HG03039 (cell line): ENCODE measurements around the gene CFP.
"Not testable (repeated sequence)": the region's sequence is repeated elsewhere in the genome, so short reads cannot be mapped to it uniquely, and the experiment has no call there.

ENCODE experiments used
- ATAC-seq: cut with Tn5 transposase; IDR thresholded peaks from one replicate; pipeline ENCODE4 v1.9.1; 2021; ENCODE audit warnings: mild to moderate bottlenecking, moderate library complexity; ENCODE audit not compliant: unreplicated experiment

CFP gene

GRCh38 chrX:47629419-47630200 lies at the start of gene CFP:
Gene CFP, minus strand, starts transcription at chrX:47629930. Its CDS starts 86 bp downstream, at chrX:47629844.
- ATAC-seq = no peak

DNA sequence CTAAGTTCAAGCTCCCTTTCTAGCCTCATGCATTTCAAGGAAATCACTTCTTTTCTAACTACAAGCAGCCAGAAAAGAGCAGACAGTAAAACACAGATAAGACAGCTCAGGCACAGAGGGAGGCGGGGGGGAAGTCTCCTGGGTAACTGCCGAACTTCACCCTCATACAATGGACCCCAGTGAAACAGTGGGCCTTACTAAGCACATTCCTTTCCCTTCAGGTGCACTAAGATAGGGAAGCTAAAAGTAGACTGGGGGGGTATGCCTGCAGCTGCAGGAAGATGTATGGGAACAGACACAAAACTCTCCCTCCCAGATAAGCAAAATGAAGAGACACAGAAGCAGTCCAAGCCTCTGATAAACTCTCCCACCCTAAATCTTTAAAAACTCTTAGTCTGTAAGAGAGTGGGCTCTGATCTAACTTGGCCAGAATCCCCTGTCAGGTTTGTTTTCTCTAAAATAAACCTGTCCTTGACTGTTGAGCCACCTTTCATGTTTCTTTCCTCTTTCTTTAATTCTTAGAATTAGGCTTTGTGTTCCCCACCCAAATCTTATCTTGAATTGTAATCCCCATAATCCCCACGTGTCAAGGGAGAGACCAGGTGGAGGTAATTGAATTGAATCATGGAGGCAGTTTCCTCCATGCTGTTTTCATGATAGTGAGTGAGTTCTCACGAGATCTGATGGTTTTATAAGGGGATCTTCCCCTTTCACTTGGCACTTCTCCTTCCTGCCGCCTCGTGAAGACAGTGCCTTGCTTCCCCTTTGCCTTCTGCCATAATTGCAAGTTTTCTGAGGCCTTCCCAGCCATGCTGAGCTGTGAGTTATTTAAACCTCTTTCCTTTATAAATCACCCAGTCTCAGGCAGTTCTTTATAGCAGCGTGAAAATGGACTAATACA lies 46.5 kb upstream of the CFP start:
- not testable (repeated sequence) for ATAC-seq

DNA sequence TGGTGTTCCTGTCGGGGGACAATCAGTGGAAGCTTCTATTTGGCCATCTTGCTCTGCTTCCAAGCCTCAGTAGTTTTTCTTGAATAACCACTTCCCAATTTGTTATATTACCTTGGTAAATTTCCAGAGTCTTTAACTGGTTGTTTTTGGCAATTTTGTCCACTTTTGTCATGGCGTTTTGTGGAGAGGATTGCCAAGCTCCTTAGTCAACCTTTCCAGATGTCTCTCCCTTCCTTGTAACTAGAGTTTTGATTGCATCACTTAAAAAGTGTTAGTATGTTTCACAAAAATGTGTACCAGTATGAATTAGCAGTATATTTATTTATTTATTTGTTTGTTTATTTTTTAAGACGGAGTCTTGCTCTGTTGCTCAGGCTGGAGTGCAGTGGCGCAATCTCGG lies 45.0 kb upstream of the CFP start:
- no peak for ATAC-seq

DNA sequence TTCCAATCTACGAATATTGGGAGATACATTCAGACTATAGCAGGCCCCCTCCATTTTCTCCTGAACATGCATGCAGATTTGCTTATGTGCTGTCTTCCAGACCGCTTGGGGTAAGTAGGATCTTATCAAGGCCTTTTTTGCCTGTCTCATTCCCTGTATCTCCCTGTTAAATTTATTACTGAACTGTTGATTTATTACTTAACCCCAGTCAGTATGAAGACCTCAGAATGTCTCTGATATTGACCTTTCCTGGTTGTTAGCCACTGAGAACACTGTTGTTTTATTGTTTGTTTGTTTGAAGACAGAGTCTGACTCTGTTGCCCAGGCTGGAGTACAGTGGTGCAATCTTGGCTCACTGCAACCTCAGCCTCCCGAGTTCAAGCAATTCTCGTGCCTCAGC lies 36.1 kb upstream of the CFP start:
- ATAC-seq = not testable (repeated sequence)

DNA sequence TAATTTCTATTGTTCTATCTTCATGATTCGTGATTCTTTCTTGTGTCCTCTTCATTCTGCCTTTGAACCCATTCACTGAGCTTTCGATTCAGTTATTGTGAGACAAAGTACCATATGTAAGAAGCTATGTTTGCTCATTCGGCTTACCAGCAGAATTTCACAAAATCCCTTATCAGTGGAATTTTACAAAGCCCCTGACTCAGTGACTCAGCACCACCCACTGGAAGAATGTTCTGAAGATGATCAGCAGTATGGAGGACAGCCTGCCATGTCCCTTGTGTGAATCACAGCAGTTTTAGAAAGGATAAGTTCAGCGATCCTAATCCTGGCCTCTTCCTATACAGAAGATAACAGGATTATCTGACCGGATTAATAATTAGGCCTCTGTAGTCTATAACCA lies 35.0 kb upstream of the CFP start:
- ATAC-seq = no peak

DNA sequence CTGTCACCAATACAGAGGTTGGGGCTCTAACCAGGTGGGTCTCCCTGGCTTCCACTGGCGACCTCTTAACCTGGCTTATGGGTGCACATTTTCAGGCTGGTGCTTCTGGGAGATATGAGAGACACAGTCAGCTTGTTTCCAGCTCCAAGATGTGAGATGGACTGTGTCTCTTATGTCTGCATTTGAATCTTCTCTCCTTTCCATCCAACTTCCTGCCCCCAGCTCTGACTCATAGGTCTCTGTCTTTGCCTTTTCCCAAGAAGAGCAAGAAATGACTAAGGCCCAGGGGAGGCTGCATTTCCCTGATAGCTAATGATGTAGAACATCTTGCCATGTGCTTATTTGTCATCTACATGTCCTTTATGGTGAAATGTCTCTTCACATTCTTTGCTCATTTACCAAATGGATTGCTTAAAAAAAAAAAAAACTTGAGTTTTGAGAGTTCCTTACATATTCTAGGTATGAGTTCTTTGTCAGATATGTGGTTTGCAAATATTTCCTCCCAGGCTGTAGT lies 32.5 kb upstream of the CFP start:
- no peak for ATAC-seq

DNA sequence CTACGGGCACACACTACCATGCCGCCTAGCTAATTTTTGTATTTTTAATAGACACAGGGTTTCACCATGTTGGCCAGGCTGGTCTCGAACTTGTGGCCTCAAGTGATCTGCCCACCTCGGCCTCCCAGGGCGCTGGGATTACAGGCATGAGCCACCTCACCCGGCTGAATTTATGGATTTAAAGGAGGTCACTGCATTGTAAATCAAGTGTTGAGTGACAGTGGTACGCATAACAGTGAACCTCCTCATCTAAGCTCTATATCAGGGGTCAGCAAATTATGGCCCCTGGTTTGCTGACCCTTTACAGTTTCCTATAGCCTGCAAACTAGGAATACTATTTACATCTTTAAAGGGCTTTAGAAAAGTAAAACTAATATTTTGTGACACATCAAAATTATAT lies 31.8 kb upstream of the CFP start:
- ATAC-seq = no peak

GRCh38 chrX:47659421-47659726 lies 29.6 kb upstream of the CFP start:
- ATAC-seq = no peak

DNA sequence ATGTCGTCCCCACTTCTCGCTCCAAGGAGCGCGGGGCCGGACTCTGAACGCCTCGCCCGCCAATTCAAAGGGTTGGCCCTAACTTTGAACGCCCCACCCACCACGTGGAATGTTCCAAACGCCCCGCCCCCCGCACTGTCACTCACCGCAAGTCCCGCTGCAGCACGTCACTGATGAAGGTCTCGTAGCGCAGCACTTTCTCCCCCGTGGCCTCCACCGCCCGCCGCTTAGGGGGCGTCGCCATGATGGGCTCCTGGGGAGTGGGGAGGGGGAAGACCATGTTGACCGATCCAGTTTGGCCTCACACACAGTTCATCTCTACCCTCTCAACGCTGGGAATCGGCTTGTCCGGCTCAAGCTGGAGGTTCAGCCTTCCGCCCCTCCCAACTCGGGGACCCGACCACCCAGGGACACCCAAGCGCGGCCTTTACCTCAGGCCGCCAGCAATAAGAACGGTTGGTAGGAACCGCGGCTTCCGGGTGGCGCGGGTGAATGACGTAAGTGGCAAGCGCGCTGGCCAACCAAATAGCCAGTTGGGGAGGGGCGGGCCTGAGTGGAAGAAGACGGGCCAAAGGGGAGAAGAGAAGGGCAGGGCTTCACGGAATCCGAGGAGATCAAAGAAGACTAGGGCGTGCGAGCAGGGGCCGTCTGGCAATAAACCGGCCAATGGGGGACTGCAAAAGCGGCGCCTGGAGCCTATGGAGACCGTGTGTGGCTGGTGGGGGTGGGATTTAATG lies 29.1 kb upstream of the CFP start, which contains the start of gene UXT:
Gene UXT, minus strand, starts transcription at position 497 of the 737 bp plus-strand sequence. Its CDS starts 253 bp downstream, at position 244.
- peak; percentile 72 for ATAC-seq

DNA sequence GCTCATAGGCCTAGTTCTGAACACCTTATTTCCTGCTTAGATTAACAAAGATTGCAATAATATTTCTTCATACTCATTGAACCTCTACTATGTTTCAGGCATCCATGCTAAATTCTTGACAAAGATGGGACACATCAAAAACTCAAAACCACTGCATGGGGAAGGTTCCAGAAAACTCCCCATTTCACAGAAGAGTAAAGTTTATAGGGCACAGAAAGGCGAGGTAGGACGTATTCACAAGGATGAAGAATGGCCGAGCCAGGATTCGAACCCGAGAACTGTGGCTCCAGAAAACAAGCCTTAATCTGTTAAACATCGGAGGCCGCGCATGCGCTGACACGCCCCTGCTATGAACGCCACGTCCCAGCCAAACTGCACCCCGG lies 28.6 kb upstream of the CFP start:
- no peak for ATAC-seq

DNA sequence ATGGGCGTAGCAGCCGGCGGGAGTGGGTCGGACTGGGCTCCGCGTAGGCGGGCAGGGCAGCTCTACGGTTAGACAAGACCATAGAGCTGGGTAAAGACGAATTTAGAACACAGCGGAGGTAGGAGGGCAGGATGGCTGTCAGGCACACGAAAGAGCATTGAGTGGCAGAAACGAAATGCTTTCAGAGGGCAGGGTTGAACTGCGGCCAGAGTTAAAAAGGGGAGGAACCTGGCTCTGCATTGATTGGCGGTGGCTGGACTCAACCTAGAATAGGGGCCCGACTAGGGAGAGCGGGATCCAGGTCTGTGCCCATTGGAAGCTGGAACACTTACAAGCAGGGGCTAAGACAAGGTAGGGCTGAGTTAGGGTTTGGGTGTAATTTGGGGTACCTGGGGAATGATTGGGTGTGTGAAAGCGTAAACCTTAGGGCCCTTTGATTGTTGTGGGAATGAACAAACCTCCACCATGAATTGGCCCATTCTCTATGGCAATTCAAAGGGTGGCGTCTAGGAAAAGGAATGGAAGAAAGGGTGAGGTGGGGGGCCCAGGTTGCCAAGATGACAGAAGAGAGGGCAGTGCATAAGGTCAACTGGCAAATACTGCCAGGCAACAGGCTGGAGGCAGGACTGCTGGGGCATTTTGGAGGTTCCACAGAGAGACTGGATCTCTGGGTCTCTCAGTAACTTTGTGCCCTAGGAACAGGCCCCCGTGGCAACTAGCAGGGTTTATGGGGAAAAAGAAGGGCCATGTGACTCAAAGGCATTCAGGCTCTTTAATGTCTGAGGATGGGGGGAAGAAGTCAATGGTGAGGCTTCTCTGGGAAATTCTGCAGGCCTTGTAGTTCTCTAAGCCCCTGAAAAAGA lies 21.5 kb upstream of the CFP start:
- no peak for ATAC-seq

GRCh38 chrX:47650164-47651042 lies 20.7 kb upstream of the CFP start, which contains the start of gene ELK1:
Gene ELK1, minus strand, starts transcription at chrX:47650563. Its CDS starts 9,122 bp downstream, at chrX:47641441.
- peak; percentile 91 for ATAC-seq

DNA sequence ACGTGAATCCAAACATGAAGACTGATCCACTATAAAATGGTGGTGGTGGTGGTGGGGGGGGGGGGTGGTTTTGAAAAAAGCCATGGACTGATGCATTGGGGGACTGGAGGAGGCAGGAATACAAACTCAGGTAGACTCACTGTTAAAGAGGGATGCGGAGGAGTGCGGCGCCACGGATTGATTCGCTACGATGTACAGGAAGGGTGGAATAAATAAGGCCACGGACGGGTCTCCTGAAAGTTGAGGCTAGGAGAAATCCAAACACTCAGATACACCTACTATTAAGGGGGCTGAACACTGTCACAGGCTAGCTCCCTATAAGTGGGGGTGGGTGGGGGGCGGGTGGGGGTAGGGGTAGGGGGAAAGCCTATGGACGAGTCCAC lies 20.0 kb upstream of the CFP start:
- no peak for ATAC-seq

GRCh38 chrX:47649271-47649670 lies 19.5 kb upstream of the CFP start:
- ATAC-seq = no peak

- ATAC-seq = no peak
These were observed 18.6 kb upstream of the CFP start for GRCh38 chrX:47648376-47648775.

DNA sequence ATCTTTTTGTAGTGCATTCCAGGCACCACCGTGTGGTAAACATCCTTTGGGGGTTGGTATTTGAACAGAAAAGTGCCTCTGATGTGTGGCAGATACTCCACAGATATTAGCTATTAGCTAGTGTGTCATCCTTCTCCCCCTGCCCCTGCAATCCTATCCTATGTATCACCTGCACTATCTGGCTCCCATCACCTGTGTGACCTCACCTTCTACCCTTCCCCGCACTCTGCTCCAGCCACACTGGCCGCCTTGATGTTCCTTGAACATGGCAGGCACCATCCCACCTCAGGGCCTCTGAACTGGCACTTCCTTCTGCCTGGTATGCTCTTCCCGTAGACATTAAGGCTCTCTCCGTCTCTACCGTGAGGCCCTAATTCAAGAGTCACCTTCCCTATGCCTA lies 16.9 kb upstream of the CFP start:
- no peak for ATAC-seq

GRCh38 chrX:47645530-47645929 lies 15.8 kb upstream of the CFP start:
- no peak for ATAC-seq

- no peak for ATAC-seq
These were observed 14.9 kb upstream of the CFP start for GRCh38 chrX:47644557-47645091.

GRCh38 chrX:47643926-47644325 lies 14.2 kb upstream of the CFP start:
- no peak for ATAC-seq
